ENCODE measurements around the gene SACM1L.

DNA sequence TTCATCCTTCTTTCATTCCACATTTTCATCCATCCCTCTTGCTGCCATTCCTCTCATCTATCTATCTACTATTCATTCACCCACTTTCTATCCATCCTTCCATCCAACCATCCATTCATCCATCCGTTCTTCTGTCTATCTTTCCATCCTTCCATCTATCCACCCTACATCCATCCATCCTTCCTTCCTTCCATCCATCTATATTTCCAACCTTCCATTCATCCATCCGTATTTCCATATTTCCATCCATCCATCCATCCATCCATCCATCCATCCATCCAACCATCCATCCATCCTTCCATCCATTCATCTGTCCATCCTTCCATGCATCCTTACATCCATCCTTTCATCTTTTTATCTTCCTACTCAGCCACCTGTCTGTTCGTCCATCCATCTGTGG, 93.2 kb downstream of the SACM1L start:
- TF ChIP-seq SP1 (IDR thresholded peaks at IDR 0.05): no peak
- no peak for TF ChIP-seq YY1 (IDR thresholded peaks at IDR 0.05)
- TF ChIP-seq CTCF (IDR thresholded peaks at IDR 0.05; ENCODE audit: low read depth, low read length, missing input control): no peak
- no peak for TF ChIP-seq NR2F2 (IDR thresholded peaks at IDR 0.05)
- no peak for TF ChIP-seq HNF4G (IDR thresholded peaks at IDR 0.05)
- TF ChIP-seq EGR1 (IDR thresholded peaks at IDR 0.05; ENCODE audit: low read depth in 2 of 2): no peak
- TF ChIP-seq FOXA2 (IDR thresholded peaks at IDR 0.05): no peak
- TF ChIP-seq GABPA (IDR thresholded peaks at IDR 0.05 in 1 of 2, conservative IDR thresholded peaks at IDR 0.05 in 1 of 2): no peak
- no peak for TF ChIP-seq HNF4A (conservative IDR thresholded peaks at IDR 0.05)
- TF ChIP-seq REST (IDR thresholded peaks at IDR 0.05): no peak
- TF ChIP-seq JUND (IDR thresholded peaks at IDR 0.05): no peak
- TF ChIP-seq TAF1 (conservative IDR thresholded peaks at IDR 0.05): no peak
- no peak for TF ChIP-seq RXRA (IDR thresholded peaks at IDR 0.05)

Data from liver (tissue), 3 donors.